HepG2 (cell line): ENCODE data around the gene KDM4B. TPM values are rescaled to one million over a fixed set of nuclear protein-coding genes. Genes with fewer than 3 reads are reported as not detected.

Experiments
- ATAC-seq: fragments of 200-7000 bp; cut with Tn5 transposase; 3 replicates; pipeline ENCODE4 v1.9.1; 2020; ENCODE audit warnings: mild to moderate bottlenecking, moderate library complexity
- BruUV-seq: library from RNA; stranded (reverse); fragments of 400-500 nt; replicated peaks from 2 replicates; lab custom pipeline; 2021; lab: Mats Ljungman, UMichigan
- CTCF ChIA-PET: fragments of 300-600 bp; formaldehyde crosslinking; extraction: SDS; loops from one replicate; lab custom pipeline; 2021; ENCODE audit warnings: low total read pairs, inconsistent platforms, low intra/inter-chr PET ratio; lab: Yijun Ruan, JAX
- POLR2A ChIA-PET: fragments of 350-600 bp; sonication (Branson Sonifier 250); formaldehyde crosslinking; loops from one replicate; lab custom pipeline; 2020; ENCODE audit warnings: antibody characterized with exemption, inconsistent platforms; lab: Yijun Ruan, JAX
- DNase-seq: peaks from one replicate; pipeline ENCODE4 v3.0.0-alpha.2; 2015; ENCODE audit warnings: low spot score
- FAIRE-seq: peaks from 3 replicates; lab custom pipeline; 2011; peaks lifted over from hg19 to GRCh38; lab: Jason Lieb, UNC
- H2AFZ ChIP-seq: one replicate; pipeline ENCODE4 v1.6.1; 2011; ENCODE audit warnings: low read length, inconsistent platforms
- H3K27ac ChIP-seq: fragments of 300-600 bp; 3 replicates; pipeline ENCODE4 v1.8.0; 2011; ENCODE audit warnings: mixed run types, mild to moderate bottlenecking, mixed read lengths, low read length, inconsistent platforms; ENCODE audit not compliant: insufficient read depth; ENCODE audit errors: extremely low read length
- H3K27me3 ChIP-seq, 2 experiments: fragments of 200-600 bp in 1 of 2; 2 replicates in 1 of 2; 3 replicates in 1 of 2; pipeline versions ENCODE4 v1.6.0 to v1.8.0; 2011; ENCODE audit warnings: low read length in 2 of 2, mild to moderate bottlenecking in 2 of 2, moderate library complexity in 2 of 2, inconsistent platforms in 1 of 2; ENCODE audit not compliant: insufficient read depth in 2 of 2, control insufficient read depth in 1 of 2
- H3K36me3 ChIP-seq, 2 experiments: fragments of 200-600 bp in 1 of 2; replicated peaks in 1 of 2; 2 replicates in 1 of 2; 3 replicates in 1 of 2; pipeline versions ENCODE4 v1.5.1 to v1.8.0; 2011; ENCODE audit warnings: low read length in 2 of 2, inconsistent platforms in 1 of 2; ENCODE audit not compliant: insufficient read depth in 2 of 2, control insufficient read depth in 1 of 2
- H3K4me1 ChIP-seq: 2 replicates; pipeline ENCODE4 v1.5.1; 2012; ENCODE audit warnings: low read length, inconsistent platforms; ENCODE audit not compliant: insufficient read depth
- H3K4me2 ChIP-seq: 2 replicates; pipeline ENCODE4 v1.6.0; 2011; ENCODE audit warnings: low read depth, low read length, inconsistent platforms
- H3K4me3 ChIP-seq, 3 experiments: fragments of 200-600 bp in 1 of 3; sonication (generic), shearing (Covaris generic) in 1 of 3; replicated peaks in 1 of 3; 2 replicates each; pipeline ENCODE4 v1.5.1; 2011 to 2016; ENCODE audit warnings: low read length in 3 of 3, inconsistent platforms in 2 of 3, low read depth in 2 of 3, mild to moderate bottlenecking in 2 of 3, control low read depth in 1 of 3, mixed read lengths in 1 of 3; ENCODE audit not compliant: insufficient read depth in 1 of 3
- H3K79me2 ChIP-seq: one replicate; pipeline ENCODE4 v1.6.1; 2011; ENCODE audit warnings: low read length, inconsistent platforms; ENCODE audit not compliant: insufficient read depth
- H3K9ac ChIP-seq: 2 replicates; pipeline ENCODE4 v1.6.0; 2011; ENCODE audit warnings: mild to moderate bottlenecking, low read depth, low read length, inconsistent platforms; ENCODE audit not compliant: insufficient read depth
- H3K9me3 ChIP-seq: 2 replicates; pipeline ENCODE4 v1.5.1; 2012; ENCODE audit warnings: mild to moderate bottlenecking, low read length
- H4K20me1 ChIP-seq: 2 replicates; pipeline ENCODE4 v1.6.0; 2011; ENCODE audit warnings: inconsistent platforms, mild to moderate bottlenecking, low read length, moderate library complexity; ENCODE audit not compliant: insufficient read depth
- ATF6 ChIP-seq: sonication (generic); formaldehyde crosslinking; conservative IDR thresholded peaks from 2 replicates; pipeline ENCODE4 v1.4.0; 2020; ENCODE audit warnings: missing genetic modification reagents
- BCL6 ChIP-seq: IDR thresholded peaks from 2 replicates; pipeline ENCODE4 v1.6.1; 2016; ENCODE audit warnings: missing genetic modification reagents, missing compliant biosample characterization
- HMGXB4 ChIP-seq, 2 experiments: sonication (generic) in 1 of 2; formaldehyde crosslinking in 1 of 2; IDR thresholded peaks; 2 replicates each; pipeline versions ENCODE4 v1.4.0 to v1.6.1; 2018 to 2020; ENCODE audit warnings: missing genetic modification reagents in 2 of 2, borderline replicate concordance in 1 of 2, low read depth in 1 of 2, mild to moderate bottlenecking in 1 of 2, missing biosample characterization in 1 of 2
- ZNF512B ChIP-seq: sonication (generic); formaldehyde crosslinking; IDR thresholded peaks from 2 replicates; pipeline ENCODE4 v1.5.1; 2020; ENCODE audit warnings: missing genetic modification reagents, mild to moderate bottlenecking, borderline replicate concordance
- ZNF619 ChIP-seq: sonication (generic); formaldehyde crosslinking; IDR thresholded peaks from 2 replicates; pipeline ENCODE4 v1.4.0; 2020; ENCODE audit warnings: mild to moderate bottlenecking, missing genetic modification reagents
- ZNF749 ChIP-seq: sonication (generic); formaldehyde crosslinking; IDR thresholded peaks from 2 replicates; pipeline ENCODE4 v1.8.0; 2022; ENCODE audit warnings: mild to moderate bottlenecking, missing genetic modification reagents, moderate library complexity, borderline replicate concordance
- WGBS: methylation state at CpG from one replicate; pipeline ENCODE4 v1.1.6; 2017; ENCODE audit warnings: low lambda C conversion rate; 5-methylcytosine and 5-hydroxymethylcytosine counted together
- in situ Hi-C: cut with HindIII; loops from 2 replicates; pipeline ENCODE4 v1.10.0; 2017; ENCODE audit warnings: low pct_unique_long_range_greater_than_20kb; ENCODE audit not compliant: extremely low pct_ligation_motif_present
- intact Hi-C: fragments of 100-400 bp; cut with micrococcal nuclease; formaldehyde crosslinking; loops from one replicate; pipeline ENCODE4 v1.10.0; 2022; ENCODE audit not compliant: unreplicated experiment
- polyA plus RNA-seq, 8 experiments: library from polyadenylated mRNA; depleted of rRNA in 3 of 8; stranded (reverse) in 7 of 8; unstranded in 1 of 8; fragments of >200 nt; fragmentation: Illumina TruSeq in 4 of 8; extraction: Trizol in 4 of 8; gene quantifications; 2 replicates each; pipeline versions ENCODE4 v1.2.1 to v1.2.3, GENCODE V29; 2011 to 2016; ENCODE audit warnings: low read depth in 4 of 8, missing spikeins in 1 of 8, mixed read lengths in 1 of 8; ENCODE audit not compliant: insufficient read depth in 1 of 8
- total RNA-seq, 5 experiments: library from RNA; depleted of rRNA; stranded (reverse); fragments of >200 nt; fragmentation: Illumina TruSeq; extraction: Trizol; gene quantifications; 2 replicates each; pipeline ENCODE4 v1.2.3, GENCODE V29; 2016; ENCODE audit warnings: low read depth in 1 of 5

The KDM4B gene
- total and polyA plus RNA-seq, 2 of the 13 experiments (the other 11 are each of a cell fraction or from before 2014, with no cell fraction given) = 4.9 to 14.6 TPM

GRCh38 chr19:4983346-4984105, 14.6 kb downstream of the KDM4B start:
- Histone ChIP-seq H3K4me3 (no peak overlapping the region), H3K4me1 (no peaks in the 10 kb centered on the region), H3K9me3 (no peaks in the 10 kb centered on the region), H3K79me2 (peaks cover 61% of the 10 kb centered on the region)
- intact Hi-C loops = no loop called here
- DNase-seq (no peak), FAIRE-seq (no peak), ATAC-seq (no peak)
- CTCF ChIA-PET = no interaction called here
- no peak for TF ChIP-seq ZNF749 (CRISPR knock-in tag)
- TF ChIP-seq ZNF512B (CRISPR knock-in tag) = no peak
- TF ChIP-seq ZNF619 (CRISPR knock-in tag) = no peak
- no peak for TF ChIP-seq BCL6 (CRISPR knock-in tag)
- TF ChIP-seq HMGXB4 (CRISPR knock-in tag; IDR thresholded peaks at IDR 0.05; ENCODE audit: borderline replicate concordance in 1 of 2, low read depth in 1 of 2) = no peak
- no peak for TF ChIP-seq ATF6
- TF ChIP-seq, all 625 proteins: peak for 0
- H3K36me3 ChIP-seq = peaks cover 4 to 12% of the 10 kb centered on the region in 2 experiments; a peak in 3 of 5 replicates
- in situ Hi-C loops = no loop called here
- no peak overlapping the region for H3K27ac ChIP-seq
- 96% methylated on average over 22 of the region's 23 CpGs for WGBS
- H3K4me2 ChIP-seq = no peak overlapping the region
- POLR2A ChIA-PET = no interaction called here
- no peak overlapping the region for H2AFZ ChIP-seq
- BruUV-seq = no TSS peak
- H3K27me3 ChIP-seq = no peaks in the 10 kb centered on the region
- H4K20me1 ChIP-seq = peaks cover 46% of the 10 kb centered on the region
- H3K9ac ChIP-seq = no peak overlapping the region
